HCT116 (cell line): ENCODE results near the gene TRPM6.

Experiments
- CEBPB ChIP-seq: IDR thresholded peaks from 2 replicates; pipeline ENCODE4 v1.6.1; 2012; ENCODE audit warnings: low read depth
- EGR1 ChIP-seq: IDR thresholded peaks from 2 replicates; pipeline ENCODE4 v1.6.1; 2012; ENCODE audit warnings: low read depth
- EZH2 ChIP-seq: fragments of 200-600 bp; sonication (generic); IDR thresholded peaks from 2 replicates; pipeline ENCODE4 v1.6.1; 2017; ENCODE audit warnings: antibody characterized with exemption, mixed run types
- EZH2phosphoT487 ChIP-seq: fragments of 200-600 bp; IDR thresholded peaks from 2 replicates; pipeline ENCODE4 v1.6.1; 2018; ENCODE audit warnings: antibody characterized with exemption, borderline replicate concordance
- JUND ChIP-seq: IDR thresholded peaks from 2 replicates; pipeline ENCODE4 v1.6.1; 2012
- POLR2A ChIP-seq: IDR thresholded peaks from 2 replicates; pipeline ENCODE4 v1.7.0; 2011; ENCODE audit warnings: borderline replicate concordance; ENCODE audit not compliant: insufficient read depth, insufficient read length; ENCODE audit errors: extremely low read depth
- POLR2AphosphoS5 ChIP-seq: IDR thresholded peaks from 2 replicates; pipeline ENCODE4 v1.6.1; 2011; ENCODE audit warnings: mild to moderate bottlenecking, low read depth, low read length, moderate library complexity
- SIN3A ChIP-seq: IDR thresholded peaks from 2 replicates; pipeline ENCODE4 v1.6.1; 2012; ENCODE audit warnings: low read depth
- TCF7L2 ChIP-seq: IDR thresholded peaks from 2 replicates; pipeline ENCODE4 v1.7.0; 2011; ENCODE audit warnings: borderline replicate concordance, inconsistent platforms; ENCODE audit not compliant: insufficient read depth, insufficient read length; ENCODE audit errors: extremely low read depth
- YY1 ChIP-seq: IDR thresholded peaks from 2 replicates; pipeline ENCODE4 v1.6.1; 2011; ENCODE audit warnings: low read length, low read depth, moderate library complexity, mild to moderate bottlenecking; ENCODE audit not compliant: insufficient replicate concordance; ENCODE audit errors: extremely low read depth
- ZBTB33 ChIP-seq: IDR thresholded peaks from 2 replicates; pipeline ENCODE4 v1.6.1; 2011; ENCODE audit warnings: mild to moderate bottlenecking, low read length, moderate library complexity; ENCODE audit not compliant: insufficient replicate concordance; ENCODE audit errors: extremely low read depth
- TF ChIP-seq, protein P1 (sequence below), 3 experiments: fragments of 200-600 bp in 1 of 3; sonication (generic) in 1 of 3; IDR thresholded peaks in 2 of 3; conservative IDR thresholded peaks in 1 of 3; 2 replicates each; pipeline ENCODE4 v1.5.1; 2012 to 2017; ENCODE audit warnings: low read depth in 2 of 3, low read length in 2 of 3, antibody characterized with exemption in 1 of 3, borderline replicate concordance in 1 of 3, control low read depth in 1 of 3, mild to moderate bottlenecking in 1 of 3, mixed read lengths in 1 of 3, mixed run types in 1 of 3, moderate library complexity in 1 of 3; ENCODE audit not compliant: insufficient read depth in 1 of 3

DNA sequence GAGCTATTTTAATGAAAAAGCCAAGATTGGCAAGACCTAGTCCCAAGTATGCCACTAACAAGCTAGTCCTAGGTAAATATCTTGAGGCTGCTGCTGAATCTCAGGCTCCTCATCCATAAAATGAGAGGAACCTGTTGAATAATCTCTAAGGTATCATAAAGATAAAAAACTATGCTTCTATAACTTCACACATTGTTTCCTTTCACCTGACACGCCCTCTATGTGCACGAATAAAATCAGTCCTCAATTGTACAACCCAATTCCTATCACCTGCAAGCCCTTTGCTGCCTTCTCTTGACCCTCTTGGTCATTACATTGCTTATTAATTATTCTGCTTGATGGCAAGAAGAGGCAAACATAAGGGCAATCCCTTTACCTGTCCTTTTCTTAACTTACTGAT is 69.9 kb downstream of the TRPM6 start:
- TF ChIP-seq JUND (no peak), EGR1 (no peak), ZBTB33 (no peak), EZH2 (no peak), POLR2A (no peak), CEBPB (no peak), SIN3A (no peak), POLR2AphosphoS5 (no peak), EZH2phosphoT487 (no peak), YY1 (no peak), TCF7L2 (no peak)
- TF ChIP-seq, protein P1, sequence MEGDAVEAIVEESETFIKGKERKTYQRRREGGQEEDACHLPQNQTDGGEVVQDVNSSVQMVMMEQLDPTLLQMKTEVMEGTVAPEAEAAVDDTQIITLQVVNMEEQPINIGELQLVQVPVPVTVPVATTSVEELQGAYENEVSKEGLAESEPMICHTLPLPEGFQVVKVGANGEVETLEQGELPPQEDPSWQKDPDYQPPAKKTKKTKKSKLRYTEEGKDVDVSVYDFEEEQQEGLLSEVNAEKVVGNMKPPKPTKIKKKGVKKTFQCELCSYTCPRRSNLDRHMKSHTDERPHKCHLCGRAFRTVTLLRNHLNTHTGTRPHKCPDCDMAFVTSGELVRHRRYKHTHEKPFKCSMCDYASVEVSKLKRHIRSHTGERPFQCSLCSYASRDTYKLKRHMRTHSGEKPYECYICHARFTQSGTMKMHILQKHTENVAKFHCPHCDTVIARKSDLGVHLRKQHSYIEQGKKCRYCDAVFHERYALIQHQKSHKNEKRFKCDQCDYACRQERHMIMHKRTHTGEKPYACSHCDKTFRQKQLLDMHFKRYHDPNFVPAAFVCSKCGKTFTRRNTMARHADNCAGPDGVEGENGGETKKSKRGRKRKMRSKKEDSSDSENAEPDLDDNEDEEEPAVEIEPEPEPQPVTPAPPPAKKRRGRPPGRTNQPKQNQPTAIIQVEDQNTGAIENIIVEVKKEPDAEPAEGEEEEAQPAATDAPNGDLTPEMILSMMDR (IDR thresholded peaks at IDR 0.05 in 2 of 3, conservative IDR thresholded peaks at IDR 0.05 in 1 of 3; ENCODE audit: borderline replicate concordance in 1 of 3, insufficient read depth in 1 of 3, low read depth in 2 of 3, low read length in 2 of 3): no peak
